Fibroblast of mammary gland (primary cell): ENCODE results near the gene OR10A3.
"Not testable (repeated sequence)": the region's sequence is repeated elsewhere in the genome, so short reads cannot be mapped to it uniquely, and the experiment has no call there.

Source experiments
- DNase-seq: peaks from one replicate; pipeline ENCODE4 v3.0.0-alpha.2; 2010; ENCODE audit warnings: low read depth
- H3K4me3 ChIP-seq: 2 replicates; pipeline ENCODE4 v1.5.1; 2011; ENCODE audit warnings: low read depth, mild to moderate bottlenecking, low read length, moderate library complexity; ENCODE audit not compliant: control insufficient read depth
- TF ChIP-seq, protein P1 (sequence below): conservative IDR thresholded peaks from 2 replicates; pipeline ENCODE4 v1.5.1; 2011; ENCODE audit warnings: low read depth, low read length, inconsistent platforms; ENCODE audit not compliant: control insufficient read depth, insufficient read depth

The OR10A3 gene, protein sequence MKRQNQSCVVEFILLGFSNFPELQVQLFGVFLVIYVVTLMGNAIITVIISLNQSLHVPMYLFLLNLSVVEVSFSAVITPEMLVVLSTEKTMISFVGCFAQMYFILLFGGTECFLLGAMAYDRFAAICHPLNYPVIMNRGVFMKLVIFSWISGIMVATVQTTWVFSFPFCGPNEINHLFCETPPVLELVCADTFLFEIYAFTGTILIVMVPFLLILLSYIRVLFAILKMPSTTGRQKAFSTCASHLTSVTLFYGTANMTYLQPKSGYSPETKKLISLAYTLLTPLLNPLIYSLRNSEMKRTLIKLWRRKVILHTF

DNA sequence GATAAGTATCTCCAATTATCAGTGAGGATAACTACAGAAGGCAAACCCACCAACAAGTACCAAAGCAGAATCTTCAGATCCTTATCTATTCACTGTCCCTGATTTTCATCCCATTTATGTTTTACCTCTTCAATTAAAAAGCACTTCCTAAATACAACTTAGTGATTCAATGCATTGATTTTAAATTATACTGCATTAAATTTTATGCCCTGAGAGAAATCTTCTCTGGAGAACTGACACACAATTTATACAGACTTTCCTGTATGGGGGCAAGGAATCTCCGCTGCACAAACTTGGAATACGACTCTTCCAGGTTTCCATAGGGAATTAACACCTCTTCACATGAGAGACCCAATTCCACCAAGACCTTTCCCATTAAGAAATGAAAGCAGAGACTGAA, at the start of gene OR10A3:
Gene OR10A3, minus strand, starts transcription at position 101 of the 400 bp plus-strand sequence. CDS start 2,188 bp downstream, outside the sequence.
- no peak for DNase-seq
- TF ChIP-seq, protein P1, sequence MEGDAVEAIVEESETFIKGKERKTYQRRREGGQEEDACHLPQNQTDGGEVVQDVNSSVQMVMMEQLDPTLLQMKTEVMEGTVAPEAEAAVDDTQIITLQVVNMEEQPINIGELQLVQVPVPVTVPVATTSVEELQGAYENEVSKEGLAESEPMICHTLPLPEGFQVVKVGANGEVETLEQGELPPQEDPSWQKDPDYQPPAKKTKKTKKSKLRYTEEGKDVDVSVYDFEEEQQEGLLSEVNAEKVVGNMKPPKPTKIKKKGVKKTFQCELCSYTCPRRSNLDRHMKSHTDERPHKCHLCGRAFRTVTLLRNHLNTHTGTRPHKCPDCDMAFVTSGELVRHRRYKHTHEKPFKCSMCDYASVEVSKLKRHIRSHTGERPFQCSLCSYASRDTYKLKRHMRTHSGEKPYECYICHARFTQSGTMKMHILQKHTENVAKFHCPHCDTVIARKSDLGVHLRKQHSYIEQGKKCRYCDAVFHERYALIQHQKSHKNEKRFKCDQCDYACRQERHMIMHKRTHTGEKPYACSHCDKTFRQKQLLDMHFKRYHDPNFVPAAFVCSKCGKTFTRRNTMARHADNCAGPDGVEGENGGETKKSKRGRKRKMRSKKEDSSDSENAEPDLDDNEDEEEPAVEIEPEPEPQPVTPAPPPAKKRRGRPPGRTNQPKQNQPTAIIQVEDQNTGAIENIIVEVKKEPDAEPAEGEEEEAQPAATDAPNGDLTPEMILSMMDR, result no peak
- H3K4me3 ChIP-seq, result no peak within 1 kb of the TSS

DNA sequence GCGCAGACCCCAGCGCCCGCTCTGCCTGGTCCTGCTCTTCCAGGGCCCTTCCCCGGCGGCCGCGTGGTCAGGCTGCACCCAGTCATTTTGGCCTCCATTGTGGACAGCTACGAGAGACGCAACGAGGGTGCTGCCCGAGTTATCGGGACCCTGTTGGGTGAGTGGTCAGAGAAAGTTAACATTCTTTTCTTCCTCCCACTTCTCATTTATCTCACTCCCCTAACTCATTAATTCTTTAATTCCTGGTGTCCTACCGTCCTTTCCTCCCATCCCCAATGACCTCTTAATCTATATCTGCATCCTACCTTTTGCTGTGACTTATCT, 46.0 kb upstream of the OR10A3 start:
- H3K4me3 ChIP-seq, result peak overlapping the region; percentile 95
- DNase-seq, result not testable (repeated sequence)

DNA sequence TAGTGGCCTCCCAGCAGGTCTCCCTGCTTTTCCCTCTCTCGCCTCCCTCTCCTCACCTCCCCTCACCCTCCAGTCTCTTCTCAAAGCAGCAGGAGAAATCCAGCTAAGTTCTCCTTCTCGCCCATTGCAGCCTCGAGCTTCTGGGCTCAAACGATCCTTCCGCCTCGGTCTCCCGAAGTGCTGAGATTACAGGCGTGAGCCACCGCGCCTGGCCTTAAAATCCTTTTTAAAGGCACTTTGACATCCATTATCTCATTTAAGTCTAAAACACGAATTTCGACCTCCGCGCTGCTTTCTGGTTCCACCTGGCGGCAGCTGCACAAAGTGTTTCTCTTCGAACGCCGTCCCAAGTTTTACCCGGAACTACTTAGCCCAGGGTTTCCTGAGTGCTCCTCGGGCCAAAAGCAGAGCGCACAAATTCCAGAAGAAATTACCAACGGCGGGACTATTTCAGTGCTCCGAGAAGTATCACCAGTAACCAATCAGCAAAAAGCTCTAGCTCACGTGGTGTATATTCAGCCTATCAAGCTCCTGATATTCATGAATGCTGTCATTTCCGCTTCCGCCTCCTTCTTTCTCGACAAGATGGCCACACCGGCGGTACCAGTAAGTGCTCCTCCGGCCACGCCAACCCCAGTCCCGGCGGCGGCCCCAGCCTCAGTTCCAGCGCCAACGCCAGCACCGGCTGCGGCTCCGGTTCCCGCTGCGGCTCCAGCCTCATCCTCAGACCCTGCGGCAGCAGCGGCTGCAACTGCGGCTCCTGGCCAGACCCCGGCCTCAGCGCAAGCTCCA, 45.5 kb upstream of the OR10A3 start, which contains the start of gene EIF3F:
Gene EIF3F, plus strand, starts transcription at position 570 of the 792 bp plus-strand sequence. Its CDS starts 16 bp downstream, at position 586.
- peak; percentile 100 for DNase-seq
- H3K4me3 ChIP-seq, result peak within 1 kb of the TSS; percentile 95
- TF ChIP-seq, protein P1, result peak; percentile 64

DNA sequence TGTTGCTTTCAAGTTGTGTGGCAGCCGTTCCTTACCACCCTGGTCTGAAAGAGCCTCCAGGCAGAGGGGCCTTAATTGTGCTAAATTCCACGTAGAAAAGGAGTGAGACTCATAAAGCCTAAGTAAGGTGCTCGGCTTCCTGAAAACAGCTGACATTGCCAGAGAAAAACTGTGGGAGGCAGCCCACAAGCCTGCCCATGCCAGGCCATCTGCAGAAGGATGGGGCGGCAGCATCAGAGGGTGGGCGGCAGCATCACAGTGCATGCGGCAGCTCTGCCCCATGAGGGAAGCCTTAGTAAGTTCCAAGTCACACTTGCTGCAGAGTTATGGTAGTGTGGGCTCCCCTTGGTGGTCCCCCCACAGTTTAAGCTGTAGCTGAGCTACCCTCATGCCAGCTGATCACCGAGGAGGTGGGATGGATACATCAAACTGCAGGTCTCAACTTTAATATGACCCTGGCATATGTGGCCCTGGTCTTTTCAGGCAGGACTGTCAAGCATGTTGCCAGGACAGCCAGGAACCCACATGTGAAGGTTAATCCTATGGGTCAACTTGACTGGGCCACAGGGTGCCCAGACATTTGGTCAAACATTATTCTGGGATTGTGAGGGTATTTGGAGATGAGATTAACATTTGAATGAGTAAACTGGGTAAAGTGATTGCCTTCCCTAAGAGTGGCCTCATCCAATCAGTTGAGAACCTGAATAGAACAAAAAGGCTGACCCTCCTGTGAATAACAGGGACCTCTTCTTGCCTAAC, 42.5 kb upstream of the OR10A3 start:
- DNase-seq, result no peak
- TF ChIP-seq, protein P1, result no peak
- H3K4me3 ChIP-seq, result no peak overlapping the region

DNA sequence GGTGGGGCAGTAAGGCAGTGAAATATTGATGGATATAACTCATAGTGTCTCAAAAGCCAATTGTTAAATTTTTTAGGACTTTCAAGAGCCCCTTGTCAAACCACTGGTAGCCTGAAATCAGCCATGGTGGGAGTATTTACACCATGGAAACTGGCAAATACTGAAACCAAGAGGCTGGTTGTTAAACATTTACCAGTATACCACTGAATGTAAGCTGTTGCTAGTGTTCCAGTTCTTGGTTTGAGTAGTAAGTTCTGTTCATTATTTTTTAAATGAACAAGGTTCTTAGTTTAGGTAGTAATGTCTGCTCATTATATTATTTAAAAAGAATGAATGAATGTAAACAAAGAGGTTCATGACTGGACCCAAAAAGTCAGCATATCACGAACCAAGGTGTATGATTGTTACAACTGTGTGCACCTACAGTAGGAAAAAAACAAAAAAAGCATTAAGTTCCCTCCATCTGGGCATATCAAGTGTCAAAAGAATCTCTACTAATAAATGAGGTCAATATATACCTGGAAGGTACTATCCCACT, 41.1 kb upstream of the OR10A3 start:
- no peak for DNase-seq
- TF ChIP-seq, protein P1, result no peak
- H3K4me3 ChIP-seq, result no peak overlapping the region

DNA sequence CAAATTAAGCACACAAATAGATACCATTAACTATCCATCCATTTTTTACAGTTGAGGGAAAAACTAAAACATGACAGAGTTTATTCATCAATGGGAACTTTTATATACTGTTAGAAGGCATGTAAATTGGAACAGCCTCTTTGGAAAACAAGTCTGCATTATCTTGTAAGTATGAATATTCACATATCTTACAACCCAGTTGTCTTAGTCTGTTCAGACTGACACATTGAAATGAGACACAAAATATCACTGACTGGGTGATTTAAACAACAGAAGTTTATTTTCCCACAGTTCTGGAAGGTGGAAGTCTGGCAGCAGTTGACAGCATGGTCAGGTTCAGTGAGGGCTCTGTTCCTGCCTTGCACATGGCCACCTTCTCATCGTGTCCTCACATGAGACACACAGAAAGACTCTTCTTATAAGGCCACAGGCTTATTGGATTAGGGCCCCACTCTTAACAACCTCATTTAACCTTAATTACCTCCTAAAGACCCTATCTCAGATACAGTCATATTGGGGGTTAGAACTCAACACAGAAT, 40.2 kb upstream of the OR10A3 start:
- H3K4me3 ChIP-seq, result no peak overlapping the region
- DNase-seq, result no peak
- TF ChIP-seq, protein P1, result no peak
